ENCODE results near the gene F10. TPM values are rescaled to one million over a fixed set of nuclear protein-coding genes. Genes with fewer than 3 reads are reported as not detected.

The F10 gene
- total and polyA plus RNA-seq, 2 experiments from 2014 or later = 0.76 to 1.6 TPM

DNA sequence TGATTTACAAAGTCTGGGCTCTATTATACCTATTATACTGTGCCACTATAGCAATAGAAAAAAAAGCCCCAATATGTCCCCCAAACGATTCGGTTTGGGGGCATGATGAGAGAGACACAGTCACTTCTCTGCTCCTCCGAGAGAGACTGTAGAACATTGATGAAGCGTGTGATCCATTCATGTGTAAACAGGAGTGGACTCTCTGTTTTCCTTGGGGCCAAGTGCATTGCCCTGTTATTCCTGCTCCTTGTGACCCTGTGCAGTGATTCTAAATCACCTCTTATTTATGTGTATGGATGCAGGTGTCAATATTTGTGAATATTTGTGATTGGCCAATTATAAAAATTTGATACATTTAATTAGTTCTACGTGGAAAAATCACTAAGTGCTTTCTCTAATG is 17.0 kb downstream of the F10 start:
- Mint-ChIP-seq H3K27me3 (ENCODE audit: insufficient read depth, low read depth, poor library complexity) (no peaks in the 10 kb centered on the region), H3K9me3 (no peaks in the 10 kb centered on the region), H3K4me3 (no peak overlapping the region), H3K4me1 (peaks cover 14% of the 10 kb centered on the region), H3K27ac (no peak overlapping the region), H3K36me3 (ENCODE audit: low read depth) (no peaks in the 10 kb centered on the region)
- H3K4me3 ChIP-seq = no peak overlapping the region
- no peaks in the 10 kb centered on the region for H3K27me3 ChIP-seq (ENCODE audit: insufficient read depth)
- H4K20me1 ChIP-seq (replicated peaks; ENCODE audit: insufficient read depth) = no peaks in the 10 kb centered on the region
- no peak overlapping the region for H3K4me2 ChIP-seq
- ATAC-seq = no peak
- no peaks in the 10 kb centered on the region for H3K36me3 ChIP-seq (ENCODE audit: insufficient read depth)
- H3K4me1 ChIP-seq (ENCODE audit: insufficient read depth) = peaks cover 9% of the 10 kb centered on the region
- H3K9me2 ChIP-seq (ENCODE audit: insufficient read depth) = no peaks in the 10 kb centered on the region
- DNase-seq (ENCODE audit: low spot score) = no peak
- no peaks in the 10 kb centered on the region for H3K79me2 ChIP-seq (replicated peaks; ENCODE audit: insufficient read depth)
- TF ChIP-seq CTCF (conservative IDR thresholded peaks at IDR 0.05; ENCODE audit: low read depth in 2 of 2) (no peak), POLR2AphosphoS5 (IDR thresholded peaks at IDR 0.05; ENCODE audit: low read depth) (no peak)
- H3K27ac ChIP-seq (ENCODE audit: low read depth) = no peak overlapping the region
- no peaks in the 10 kb centered on the region for H3F3A ChIP-seq (replicated peaks; ENCODE audit: low read depth)
- no peak overlapping the region for H2AFZ ChIP-seq

- Histone ChIP-seq H3K4me2 (no peak overlapping the region), H3F3A (replicated peaks; ENCODE audit: low read depth) (no peaks in the 10 kb centered on the region), H3K27ac (ENCODE audit: low read depth) (no peak overlapping the region), H2AFZ (no peak overlapping the region), H4K20me1 (replicated peaks; ENCODE audit: insufficient read depth) (no peaks in the 10 kb centered on the region), H3K4me3 (no peak overlapping the region), H3K4me1 (ENCODE audit: insufficient read depth) (peaks cover 9% of the 10 kb centered on the region), H3K27me3 (ENCODE audit: insufficient read depth) (no peaks in the 10 kb centered on the region), H3K9me2 (ENCODE audit: insufficient read depth) (no peaks in the 10 kb centered on the region), H3K79me2 (replicated peaks; ENCODE audit: insufficient read depth) (no peaks in the 10 kb centered on the region), H3K36me3 (ENCODE audit: insufficient read depth) (no peaks in the 10 kb centered on the region)
- H3K4me3 Mint-ChIP-seq = no peak overlapping the region
- no peak for DNase-seq (ENCODE audit: low spot score)
- H3K4me1 Mint-ChIP-seq = peaks cover 14% of the 10 kb centered on the region
- no peak for ATAC-seq
- H3K36me3 Mint-ChIP-seq (ENCODE audit: low read depth) = no peaks in the 10 kb centered on the region
- no peak overlapping the region for H3K27ac Mint-ChIP-seq
- H3K27me3 Mint-ChIP-seq (ENCODE audit: insufficient read depth, low read depth, poor library complexity) = no peaks in the 10 kb centered on the region
- no peaks in the 10 kb centered on the region for H3K9me3 Mint-ChIP-seq
- TF ChIP-seq STAT1 (IDR thresholded peaks at IDR 0.05; ENCODE audit: unreplicated experiment) = no peak
- TF ChIP-seq EZH2phosphoT487 (IDR thresholded peaks at IDR 0.05; ENCODE audit: unreplicated experiment) = no peak
- TF ChIP-seq EZH2 (IDR thresholded peaks at IDR 0.05; ENCODE audit: low read depth, unreplicated experiment) = no peak
- TF ChIP-seq ZNF331 (CRISPR knock-in tag; IDR thresholded peaks at IDR 0.05; ENCODE audit: low read depth) = no peak
- no peak for TF ChIP-seq NANOG (IDR thresholded peaks at IDR 0.05; ENCODE audit: borderline replicate concordance)
- TF ChIP-seq REST (IDR thresholded peaks at IDR 0.05; ENCODE audit: unreplicated experiment) = no peak
- no peak for TF ChIP-seq CTCF (conservative IDR thresholded peaks at IDR 0.05; ENCODE audit: low read depth in 2 of 2)
- TF ChIP-seq CREB1 (CRISPR knock-in tag; IDR thresholded peaks at IDR 0.05; ENCODE audit: low read depth) = no peak
- TF ChIP-seq ZNF114 (CRISPR knock-in tag; IDR thresholded peaks at IDR 0.05) = no peak
Observed at GRCh38 chr13:113140677-113141600, 18.3 kb downstream of the F10 start.

All from GM23338 (cell line).